NCI-H1048 (cell line): Measurements from ENCODE around the gene RPS6KA1.
"Not testable (repeated sequence)": the region's sequence is repeated elsewhere in the genome, so short reads cannot be mapped to it uniquely, and the experiment has no call there.

Experiments used
- DNase-seq: peaks from one replicate; lab custom pipeline; 2025; lab: John Stamatoyannopoulos, UW

The RPS6KA1 gene

DNA sequence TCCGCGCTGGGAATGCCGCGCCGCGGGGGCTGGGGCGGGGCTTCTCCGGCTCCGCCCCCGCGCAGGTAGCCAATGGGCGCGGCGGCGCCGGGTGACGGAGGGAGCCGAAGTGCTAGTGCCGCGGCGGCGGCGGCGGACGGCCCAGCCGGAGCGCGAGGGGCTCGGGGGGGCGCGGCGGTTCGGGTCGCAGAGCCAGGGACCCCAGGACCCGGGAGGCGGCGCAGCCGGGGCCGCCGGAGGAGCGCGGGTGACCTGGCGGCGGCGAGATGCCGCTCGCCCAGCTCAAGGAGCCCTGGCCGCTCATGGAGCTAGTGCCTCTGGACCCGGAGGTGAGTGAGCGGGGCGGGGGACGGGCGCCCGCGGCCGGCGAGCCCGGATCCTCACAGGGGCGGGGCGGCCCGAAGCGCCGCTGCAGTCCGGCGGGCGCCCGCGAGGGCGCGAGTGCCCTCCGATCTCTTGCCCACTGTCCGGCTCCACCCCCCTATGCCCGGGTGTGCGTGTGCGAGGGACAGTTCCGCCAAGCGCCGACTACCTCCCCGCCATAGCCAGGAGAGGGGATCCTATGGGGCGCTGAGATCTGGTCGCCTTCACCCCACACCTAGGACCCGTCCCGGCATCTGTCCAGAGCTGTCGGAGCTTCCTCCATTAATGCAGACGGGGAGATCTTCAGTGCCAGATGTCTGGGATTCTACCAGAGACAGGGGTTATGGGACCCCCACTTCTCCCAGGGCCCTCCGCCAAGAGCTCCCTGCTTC, at the start of gene RPS6KA1:
RPS6KA1 (plus strand) TSS at position 107 of the 755 bp plus-strand sequence; CDS start at position 267, 160 bp downstream.
- DNase-seq: no peak

- DNase-seq: no peak
Observed at GRCh38 chr1:26482921-26483320, 46.6 kb upstream of the RPS6KA1 start.

GRCh38 chr1:26483980-26484379, 45.6 kb upstream of the RPS6KA1 start:
- no peak for DNase-seq

GRCh38 chr1:26490155-26490554, 39.4 kb upstream of the RPS6KA1 start:
- no peak for DNase-seq

DNA sequence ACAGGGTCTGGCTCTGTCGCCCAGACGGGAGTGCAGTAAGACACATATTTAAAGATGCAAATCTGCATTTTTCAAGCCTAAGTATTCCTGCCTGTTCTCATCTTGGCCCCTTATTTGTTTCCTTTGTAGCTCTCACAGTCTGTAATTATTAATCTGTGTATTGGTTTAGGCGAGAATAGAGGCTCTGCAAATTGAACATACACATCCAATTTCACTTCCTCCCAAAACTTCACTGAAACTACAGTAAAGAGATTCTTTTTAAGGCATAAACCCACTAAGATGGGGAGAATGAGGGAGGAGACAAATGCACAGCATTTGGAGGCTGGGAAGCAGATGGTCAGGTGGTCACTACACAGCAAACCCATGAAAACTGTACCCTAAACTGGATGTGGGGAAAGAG, 36.3 kb upstream of the RPS6KA1 start:
- DNase-seq: no peak

GRCh38 chr1:26493938-26494337, 35.6 kb upstream of the RPS6KA1 start:
- DNase-seq: no peak

DNA sequence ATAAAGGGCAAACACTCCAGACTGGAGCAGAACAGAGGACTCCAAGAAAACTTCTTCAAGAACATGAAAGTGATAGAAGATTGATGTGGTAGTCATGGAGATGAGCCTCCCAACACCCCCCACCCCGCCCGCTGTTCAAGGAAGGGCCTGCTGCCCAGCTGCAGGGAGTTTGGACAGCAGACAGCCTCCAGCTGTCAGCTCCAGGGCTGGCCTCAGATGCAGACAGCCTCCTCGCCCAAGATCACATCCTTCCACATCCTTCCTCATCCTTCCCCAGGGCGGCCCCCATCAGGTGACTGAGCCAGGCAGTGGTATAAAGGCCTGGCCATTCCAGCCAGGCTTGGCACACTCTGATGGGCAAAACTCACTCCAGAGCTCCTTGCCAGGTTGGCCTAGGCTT, 32.7 kb upstream of the RPS6KA1 start:
- DNase-seq: no peak

DNA sequence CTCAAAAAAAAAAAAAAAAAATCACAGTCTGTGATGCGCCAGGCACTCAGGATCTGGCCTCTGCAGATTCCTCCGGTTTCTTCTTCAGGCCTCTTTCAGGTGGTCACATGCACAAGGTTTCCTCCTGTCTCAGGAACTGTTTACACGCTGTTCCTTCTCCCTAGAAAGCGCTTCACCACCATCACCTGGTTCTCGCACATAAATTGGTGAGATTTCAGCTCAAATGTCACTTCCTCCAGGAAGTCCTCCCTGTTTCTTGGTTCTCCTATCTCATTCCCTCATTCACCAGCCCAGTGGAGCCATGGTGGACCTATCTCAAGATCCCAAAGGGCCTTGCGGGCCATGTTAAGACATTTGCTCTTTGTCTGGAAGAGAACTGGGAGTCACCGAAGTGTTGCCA, 30.7 kb upstream of the RPS6KA1 start:
- no peak for DNase-seq

GRCh38 chr1:26500488-26501175, 28.9 kb upstream of the RPS6KA1 start:
- DNase-seq: peak; percentile 65

DNA sequence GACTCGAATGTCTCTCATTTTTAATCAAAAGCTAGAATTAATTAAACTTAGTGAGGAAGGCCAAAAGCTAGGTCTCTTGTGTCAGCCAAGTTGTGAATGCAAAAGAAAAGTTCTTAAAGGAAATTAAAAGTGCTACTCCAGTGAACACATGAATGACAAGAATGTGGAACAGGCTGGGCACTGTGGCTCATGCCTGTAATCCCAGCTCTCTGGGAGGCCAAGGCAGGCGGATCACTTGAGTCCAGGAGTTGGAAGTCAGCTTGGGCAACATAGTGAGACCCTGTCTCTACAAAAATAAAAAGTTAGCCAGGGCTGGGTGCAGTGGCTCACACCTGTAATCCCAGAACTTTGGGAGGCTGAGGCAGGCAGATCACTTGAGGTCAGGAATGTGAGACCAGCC, 18.9 kb upstream of the RPS6KA1 start:
- not testable (repeated sequence) for DNase-seq

DNA sequence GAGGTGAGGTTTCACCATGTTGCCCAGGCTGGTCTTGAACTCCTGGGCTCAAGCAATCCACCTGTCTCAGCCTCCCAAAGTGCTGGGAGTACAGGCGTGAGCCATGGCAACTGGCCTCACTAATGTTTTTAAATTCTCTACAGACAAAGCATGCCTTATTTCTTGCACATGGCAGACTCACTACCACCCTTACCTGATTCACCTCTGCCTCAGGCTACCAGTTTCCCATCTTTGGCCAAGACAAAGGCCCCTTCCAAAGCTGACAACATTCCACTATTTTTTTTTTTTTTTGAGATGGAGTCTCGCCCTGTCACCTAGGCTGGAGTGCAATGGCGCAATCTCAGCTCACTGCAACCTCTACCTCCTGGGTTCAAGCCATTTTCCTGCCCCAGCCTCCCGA, 13.7 kb upstream of the RPS6KA1 start:
- DNase-seq: not testable (repeated sequence)

DNA sequence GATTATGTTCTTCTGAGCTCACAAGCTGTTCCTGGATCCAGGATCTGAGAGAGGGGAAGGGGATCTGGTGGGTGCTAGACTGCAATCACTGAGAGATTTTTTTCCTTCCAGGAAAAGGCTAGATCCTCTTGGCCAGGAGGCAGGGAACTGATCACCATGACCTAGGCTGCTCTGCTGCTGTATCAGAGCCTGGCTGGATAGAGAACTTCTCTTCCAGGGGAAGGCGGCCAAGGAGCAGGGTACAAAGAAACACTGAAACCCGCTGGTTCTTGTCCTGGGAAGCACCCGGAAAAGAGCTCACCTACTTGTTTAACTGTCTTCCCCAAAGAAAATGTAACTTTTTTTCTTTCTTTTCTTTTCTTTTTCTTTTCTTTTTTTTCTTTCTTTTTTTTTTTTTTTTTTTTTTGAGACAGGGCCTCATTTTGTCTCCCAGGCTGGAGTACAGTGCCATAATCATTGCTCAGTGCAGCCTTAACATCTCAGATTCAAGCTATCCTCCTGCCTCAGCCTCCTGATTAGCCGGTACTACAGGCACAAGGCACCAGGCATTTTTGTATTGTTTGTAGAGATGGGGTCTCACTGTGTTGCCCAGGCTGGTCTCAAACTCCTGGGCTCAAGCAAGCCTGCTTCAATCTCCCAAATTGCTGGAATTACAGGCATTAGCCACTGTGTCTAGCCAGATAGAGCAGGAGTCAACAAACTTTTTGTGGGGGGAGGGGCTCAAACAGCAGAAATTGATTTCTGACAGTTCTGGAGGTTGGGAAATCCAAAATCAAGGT, 12.4 kb upstream of the RPS6KA1 start:
- DNase-seq: no peak

DNA sequence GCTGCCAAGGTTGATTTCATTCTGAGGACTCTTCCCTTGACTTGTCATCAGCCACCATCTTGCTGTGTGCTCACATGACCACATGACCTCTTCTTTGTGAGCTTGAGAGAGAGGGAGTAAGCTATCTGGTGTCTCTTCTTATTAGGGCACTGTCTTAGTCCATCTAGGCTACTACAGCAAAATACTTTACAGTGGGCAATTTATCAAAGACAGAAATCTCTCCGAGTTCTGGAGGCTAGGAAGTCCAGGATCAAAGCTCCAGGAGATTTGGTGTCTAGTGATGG, 11.9 kb upstream of the RPS6KA1 start:
- no peak for DNase-seq

DNA sequence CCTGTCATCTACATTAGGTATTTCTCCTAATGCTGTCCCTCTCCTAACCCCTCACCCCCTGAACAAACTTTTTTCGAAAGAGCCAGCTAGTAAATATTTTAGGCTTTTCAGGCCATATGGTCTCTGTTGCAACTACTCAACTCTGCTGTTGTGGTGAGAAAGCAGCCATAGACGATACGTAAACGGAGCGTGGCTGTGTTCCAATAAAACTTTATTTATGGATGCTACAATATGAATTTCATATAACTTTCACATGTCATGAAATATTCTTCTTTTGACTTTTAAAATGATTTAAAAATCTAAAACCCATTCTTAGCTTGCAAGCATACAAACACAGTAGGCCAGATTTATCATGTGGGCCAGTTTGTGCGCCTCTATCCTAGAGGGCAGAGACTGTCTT, 11.2 kb upstream of the RPS6KA1 start:
- no peak for DNase-seq

- DNase-seq: no peak
Observed at GRCh38 chr1:26520339-26520738, 9.2 kb upstream of the RPS6KA1 start.

DNA sequence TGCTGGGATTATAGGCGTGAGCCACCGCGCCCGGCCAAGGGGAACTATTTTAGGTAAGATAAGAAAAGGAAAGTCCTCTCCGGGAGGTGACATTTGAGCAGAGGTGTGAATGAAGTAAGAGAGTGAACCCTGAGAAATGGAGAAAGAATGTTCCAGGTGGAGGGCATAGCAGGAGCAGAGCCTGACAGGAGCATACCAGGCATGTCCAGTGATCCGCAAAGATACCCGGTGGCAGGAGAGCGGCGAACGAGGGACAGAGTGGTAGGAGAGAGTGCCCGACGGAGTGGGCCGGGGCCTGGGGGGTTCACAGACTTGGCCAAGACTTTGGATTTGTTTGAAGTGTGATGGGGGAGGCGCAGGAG, 7.9 kb upstream of the RPS6KA1 start:
- no peak for DNase-seq

DNA sequence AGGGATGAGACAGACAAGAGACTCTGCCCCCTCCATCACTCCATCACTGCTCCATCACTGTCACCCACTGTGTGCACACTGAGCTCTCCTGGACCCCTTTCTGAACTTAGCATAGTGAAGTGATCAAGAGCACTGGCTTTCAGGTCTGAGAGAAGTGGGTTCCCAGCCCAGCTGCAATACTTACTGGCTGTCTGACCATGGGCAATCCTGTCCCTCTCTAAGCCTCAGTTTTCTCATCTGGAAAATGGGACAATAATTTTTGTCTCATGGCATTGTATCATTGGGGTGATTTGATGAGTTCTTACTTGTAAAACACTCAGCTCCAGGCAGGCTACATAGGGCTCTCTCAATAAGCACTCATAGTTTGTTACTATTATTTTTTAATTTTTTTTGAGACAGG, 7.5 kb upstream of the RPS6KA1 start:
- no peak for DNase-seq

- DNase-seq: no peak
Observed at GRCh38 chr1:26524181-26524580, 5.4 kb upstream of the RPS6KA1 start.

GRCh38 chr1:26526287-26526686, 3.3 kb upstream of the RPS6KA1 start:
- no peak for DNase-seq

GRCh38 chr1:26529405-26529654, 231 bp upstream of the RPS6KA1 start:
- no peak for DNase-seq

- DNase-seq: no peak
Observed at GRCh38 chr1:26530410-26530894, 891 bp downstream of the RPS6KA1 start.

DNA sequence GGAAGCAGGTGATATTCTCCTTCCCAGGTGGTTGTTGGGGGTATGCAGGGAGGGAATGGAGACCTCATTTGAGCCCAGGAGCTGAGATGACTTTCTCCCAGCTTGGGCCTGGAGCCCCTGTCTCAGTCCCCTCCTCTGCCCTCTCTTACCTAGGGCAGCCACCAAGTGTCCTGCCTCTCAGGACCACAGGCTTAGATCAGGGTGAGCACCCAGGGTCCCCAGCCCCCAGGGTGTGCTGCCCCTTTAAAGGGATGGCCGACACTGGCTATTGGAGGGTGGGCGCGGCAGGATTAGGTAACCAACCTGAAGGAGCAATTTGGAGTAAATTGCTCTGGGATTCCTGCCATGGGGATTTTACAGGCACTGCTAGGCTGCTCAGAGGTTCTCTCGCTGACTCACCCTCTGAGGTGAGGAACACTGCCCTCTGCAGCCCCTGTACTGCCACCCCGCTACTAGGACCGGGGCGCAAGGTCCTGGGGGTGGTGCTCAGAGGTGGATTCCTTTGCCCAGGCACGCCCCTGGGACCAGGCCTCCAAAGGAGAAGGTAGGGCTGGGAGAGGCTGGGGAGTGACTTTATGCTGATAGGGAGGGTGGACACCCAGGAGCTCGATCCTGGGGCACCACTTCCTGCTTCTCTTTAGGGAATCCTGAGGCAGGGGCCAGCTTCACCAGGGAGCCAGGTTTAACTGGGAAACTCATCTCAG, 1.5 kb downstream of the RPS6KA1 start:
- peak; percentile 34 for DNase-seq

GRCh38 chr1:26531651-26532131, 2.1 kb downstream of the RPS6KA1 start:
- DNase-seq: no peak
